ENCODE measurements around the gene HSPB6.
"Not testable (repeated sequence)": the region's sequence is repeated elsewhere in the genome, so short reads cannot be mapped to it uniquely, and the experiment has no call there.

The HSPB6 gene
- 0 to 0.04 reads per million in 2 donors for total RNA-seq

DNA sequence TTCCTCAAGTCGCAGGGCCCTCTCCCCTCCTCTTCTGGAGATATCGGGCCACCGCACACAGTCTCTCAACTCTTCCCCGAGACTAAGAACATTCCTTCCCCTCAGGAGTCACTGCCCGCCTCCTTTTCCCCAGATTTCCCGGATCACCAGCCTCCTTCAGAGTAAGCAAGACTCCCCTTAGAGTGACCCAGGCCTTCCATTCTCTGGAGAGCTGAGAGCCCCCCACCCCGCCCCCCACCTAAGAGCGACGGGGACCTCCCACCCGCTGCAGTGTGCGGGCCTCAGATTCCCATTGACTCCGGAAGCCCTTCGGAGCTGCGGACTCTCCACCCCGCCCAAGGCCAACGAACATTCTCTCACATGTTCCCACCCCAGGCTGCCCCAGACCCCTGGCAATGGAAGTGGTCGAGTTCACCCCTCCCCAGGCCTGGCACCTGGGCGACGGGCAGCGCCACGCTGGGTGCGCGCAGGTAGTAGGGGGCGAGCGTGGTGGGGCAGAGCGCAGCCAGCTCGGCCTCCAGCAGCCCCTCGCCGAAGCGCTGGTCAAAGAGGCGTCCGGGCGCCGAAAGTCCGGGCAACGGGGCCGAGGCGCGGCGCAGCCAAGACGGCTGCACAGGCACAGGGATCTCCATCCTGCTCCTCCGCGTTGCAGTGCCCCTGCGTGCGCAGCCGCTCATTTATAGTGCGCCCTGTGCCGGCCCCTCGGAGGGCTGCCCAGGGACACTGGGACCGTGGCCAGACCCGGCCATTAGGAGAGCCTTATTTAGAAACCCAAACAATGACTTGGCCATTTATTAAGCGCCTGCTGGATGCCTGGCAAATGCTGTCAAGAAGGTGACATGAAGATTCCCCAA lies at the start of gene HSPB6:
Gene HSPB6, minus strand, starts transcription at position 653 of the 854 bp plus-strand sequence. Its CDS starts 21 bp downstream, at position 632.
- no peak for DNase-seq

DNA sequence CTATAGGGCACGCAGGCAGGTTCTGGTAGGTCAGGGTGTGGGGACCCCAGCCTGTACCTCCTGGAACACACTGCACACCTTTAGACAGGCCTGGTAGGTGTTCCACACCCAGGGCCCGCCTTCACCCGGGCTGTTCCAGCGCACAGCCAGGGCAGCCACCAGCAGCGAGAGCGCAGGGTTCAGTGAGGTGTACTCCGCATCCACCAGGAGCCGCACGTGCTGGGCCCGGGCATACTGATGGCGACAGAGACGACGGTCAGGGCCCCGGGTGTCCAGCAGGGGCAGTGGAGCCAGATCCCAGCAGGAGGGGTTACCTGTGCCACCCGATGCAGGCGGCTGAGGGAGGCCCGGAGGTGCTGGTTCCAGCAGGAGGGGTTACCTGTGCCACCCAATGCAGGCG lies 49.8 kb upstream of the HSPB6 start:
- no peak for DNase-seq

DNA sequence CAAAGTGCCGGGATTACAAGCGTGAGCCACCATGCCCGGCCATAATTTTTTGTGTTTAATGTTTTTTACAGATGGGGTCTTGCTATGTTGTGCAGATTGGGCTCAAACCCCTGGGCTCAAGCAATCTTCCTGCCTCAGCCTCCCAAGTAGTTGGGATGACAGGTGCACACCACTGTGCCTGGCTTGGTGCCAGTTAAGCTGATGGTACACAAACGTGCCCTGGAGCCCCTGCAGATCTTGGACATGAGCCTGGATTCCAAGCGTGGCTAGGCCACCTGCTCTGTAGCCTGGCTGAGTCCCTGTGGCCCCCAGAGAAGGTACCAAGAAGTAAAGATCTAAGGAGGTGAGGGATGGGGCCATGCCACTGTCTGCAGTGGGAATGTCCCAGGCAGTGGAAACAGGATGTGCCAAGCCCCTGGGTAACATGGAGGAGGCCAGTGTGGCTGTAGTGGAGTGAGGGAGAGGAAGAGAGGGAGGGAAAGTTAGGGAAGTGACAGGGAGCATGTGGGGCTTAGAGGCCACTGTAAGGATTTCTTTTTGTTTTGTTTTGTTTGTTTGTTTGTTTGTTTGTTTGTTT lies 48.8 kb upstream of the HSPB6 start:
- DNase-seq, result no peak

- no peak for DNase-seq
Observed at GRCh38 chr19:35801828-35802227, 45.0 kb upstream of the HSPB6 start.

DNA sequence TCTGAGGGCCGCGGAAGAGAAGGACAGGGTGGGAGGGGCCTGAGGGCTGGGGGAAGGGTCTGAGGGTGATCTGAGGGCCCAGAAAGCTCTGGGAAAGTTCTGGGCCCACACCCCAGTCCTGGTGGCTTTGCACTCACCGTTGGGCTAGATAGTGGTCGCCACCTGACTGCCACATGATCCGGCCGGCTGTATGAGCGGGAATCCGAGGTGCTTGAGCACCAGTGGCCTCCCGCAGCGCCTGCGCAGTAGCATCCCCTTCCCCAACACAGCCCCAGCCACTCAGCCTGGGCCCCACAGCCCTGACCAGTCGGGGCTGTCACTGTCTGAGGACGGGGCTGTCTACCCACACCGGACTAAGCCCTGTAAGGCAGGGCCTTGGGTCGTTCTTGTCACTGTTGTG lies 40.8 kb upstream of the HSPB6 start:
- no peak for DNase-seq

GRCh38 chr19:35796645-35797542 lies 40.1 kb upstream of the HSPB6 start:
- DNase-seq, result no peak

GRCh38 chr19:35795564-35795963 lies 38.7 kb upstream of the HSPB6 start:
- not testable (repeated sequence) for DNase-seq

- DNase-seq, result no peak
Observed at GRCh38 chr19:35793381-35794165, 36.7 kb upstream of the HSPB6 start.

GRCh38 chr19:35792888-35793287 lies 36.1 kb upstream of the HSPB6 start:
- DNase-seq, result no peak

DNA sequence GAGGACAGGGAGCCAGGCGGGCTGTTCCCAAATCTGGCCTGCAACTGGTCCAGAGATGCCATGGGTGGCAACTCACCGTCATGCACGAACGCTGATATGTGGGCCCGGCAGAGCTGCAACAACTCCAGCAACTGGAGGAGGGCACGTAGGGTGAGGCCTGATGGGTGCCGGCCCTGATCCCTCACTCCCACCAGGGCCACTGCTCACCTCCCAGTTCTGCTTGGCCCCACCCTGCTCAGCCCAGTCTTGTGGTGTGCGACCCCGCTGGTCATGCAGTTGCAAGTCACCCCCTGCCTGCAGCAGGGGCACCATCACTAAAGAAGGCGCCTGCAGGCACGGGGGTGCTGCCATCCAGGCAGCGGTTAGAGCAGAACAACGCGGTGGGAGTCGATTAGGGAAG lies 35.5 kb upstream of the HSPB6 start:
- DNase-seq, result no peak

DNA sequence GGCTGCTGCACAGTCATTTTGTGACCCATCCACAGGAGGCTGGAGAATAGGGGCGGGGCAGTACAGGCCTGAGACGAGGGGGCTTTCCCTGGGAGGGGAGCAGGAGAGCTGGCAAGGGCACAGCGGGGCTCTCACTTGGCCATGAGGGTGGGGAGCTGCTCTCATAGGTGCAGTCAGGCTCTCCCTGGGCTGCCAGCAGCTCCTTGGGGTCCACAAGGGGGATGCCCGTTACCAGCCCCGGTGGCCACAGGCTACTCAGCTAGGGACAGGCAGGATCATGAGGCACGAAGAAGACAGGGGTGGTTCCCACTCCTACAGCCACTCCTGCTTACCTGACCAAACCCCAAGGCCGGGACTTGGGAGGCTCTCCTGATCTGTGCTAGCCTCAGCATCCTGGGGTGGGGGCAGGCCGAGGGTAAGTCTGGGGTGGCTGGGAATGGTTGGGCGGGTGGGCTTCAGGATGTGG lies 35.0 kb upstream of the HSPB6 start:
- no peak for DNase-seq

GRCh38 chr19:35790981-35791813 lies 34.4 kb upstream of the HSPB6 start:
- no peak for DNase-seq

DNA sequence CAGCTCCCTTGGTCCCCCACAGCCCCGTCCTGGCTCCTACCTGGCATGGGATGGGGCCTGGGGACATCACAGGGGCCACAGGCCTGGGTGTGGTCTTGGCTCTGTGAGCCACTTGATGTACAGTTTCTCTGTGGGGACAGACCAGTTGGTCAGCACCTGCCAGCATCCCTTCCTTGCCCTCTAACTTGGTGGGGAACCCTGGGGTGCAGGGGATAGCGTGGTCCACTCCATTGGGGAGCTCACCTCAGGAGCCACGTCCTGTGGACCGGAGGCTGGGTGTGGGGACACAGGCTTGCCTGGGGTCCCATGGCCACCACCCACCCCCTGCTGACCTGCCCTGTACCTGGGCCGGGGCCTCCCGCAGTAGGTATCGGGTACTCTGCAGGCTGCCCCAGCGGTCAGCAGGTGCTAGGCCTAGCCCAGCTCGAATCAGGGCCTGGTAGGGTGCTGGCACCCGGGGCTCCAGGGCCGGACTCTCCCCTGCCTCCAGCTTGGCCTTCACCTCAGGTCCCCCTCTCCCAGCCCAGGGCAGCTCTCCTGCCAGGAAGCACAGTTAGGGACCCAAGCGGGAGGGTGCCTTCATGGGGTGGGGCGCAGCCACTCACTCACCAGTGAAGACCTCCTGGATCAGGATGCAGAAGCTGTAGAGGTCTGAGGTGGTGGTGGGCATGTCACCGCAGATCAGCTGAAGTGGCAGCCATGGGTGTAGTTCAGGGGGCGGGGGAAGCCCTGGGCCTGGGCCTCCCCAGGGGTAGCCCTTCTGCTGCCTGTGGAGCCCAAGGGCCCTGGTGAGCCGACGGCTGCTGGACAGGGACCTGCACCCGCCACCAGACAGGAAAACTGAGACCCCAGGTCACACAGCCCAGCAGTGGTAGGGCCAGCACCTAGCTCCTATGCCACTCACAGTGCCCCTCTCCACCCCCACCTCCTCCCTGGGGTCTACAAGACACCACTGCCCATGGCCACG lies 33.4 kb upstream of the HSPB6 start:
- no peak for DNase-seq

DNA sequence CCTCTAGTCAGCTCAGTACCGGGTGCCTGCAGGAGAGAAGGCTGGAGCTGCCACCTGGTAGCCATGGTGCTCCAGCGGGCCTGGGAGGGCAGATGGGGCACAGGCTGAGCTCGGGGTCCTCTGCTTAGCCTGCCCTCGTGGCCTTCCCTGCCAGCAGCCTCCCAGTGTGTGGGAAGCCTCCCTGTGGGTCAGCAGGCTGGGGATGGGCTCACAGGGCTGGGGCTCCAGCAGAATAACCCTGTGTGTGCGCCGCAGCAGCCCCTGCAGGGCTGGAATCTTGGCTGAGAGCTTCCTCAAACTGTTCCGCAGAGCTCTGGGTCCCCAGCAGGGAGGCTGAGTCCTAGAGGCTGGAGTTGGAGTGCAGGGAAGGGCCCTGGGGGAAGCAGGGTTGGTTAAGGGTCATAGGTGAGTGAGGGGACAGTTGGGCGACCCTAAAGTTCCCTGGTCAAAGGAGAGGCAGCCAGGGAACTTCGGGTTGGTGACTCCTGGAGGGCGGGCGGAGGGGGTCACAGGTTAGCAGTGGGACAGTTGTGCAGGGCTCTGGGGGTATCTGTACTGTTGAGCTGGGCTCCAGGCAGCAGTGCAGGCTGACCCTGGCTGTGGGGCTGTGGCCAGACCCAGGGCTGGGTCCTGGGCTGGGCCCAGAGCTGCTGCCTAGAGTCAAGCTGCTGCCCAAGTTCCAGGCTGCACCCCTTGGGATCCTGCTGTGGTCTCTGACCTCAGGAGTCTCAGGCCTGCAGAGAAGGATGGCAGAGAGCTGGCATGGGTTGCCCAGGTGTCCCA lies 32.6 kb upstream of the HSPB6 start:
- DNase-seq, result no peak

GRCh38 chr19:35788205-35788960 lies 31.6 kb upstream of the HSPB6 start:
- no peak for DNase-seq

DNA sequence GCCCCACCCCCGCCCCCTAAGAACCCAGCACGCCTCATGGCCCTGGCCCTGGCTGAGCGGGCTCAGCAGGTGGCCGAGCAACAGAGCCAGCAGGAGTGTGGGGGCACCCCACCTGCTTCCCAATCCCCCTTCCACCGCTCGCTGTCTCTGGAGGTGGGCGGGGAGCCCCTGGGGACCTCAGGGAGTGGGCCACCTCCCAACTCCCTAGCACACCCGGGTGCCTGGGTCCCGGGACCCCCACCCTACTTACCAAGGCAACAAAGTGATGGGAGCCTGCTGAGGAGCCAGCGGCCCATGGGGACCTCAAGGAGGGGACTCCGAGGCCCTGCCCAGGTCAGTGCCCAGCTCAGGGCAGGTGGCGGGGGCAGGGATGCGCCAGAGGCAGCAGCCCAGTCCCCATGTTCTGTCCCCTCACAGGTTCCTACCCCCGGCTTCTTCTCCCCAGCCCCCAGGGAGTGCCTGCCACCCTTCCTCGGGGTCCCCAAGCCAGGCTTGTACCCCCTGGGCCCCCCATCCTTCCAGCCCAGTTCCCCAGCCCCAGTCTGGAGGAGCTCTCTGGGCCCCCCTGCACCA lies 30.5 kb upstream of the HSPB6 start:
- no peak for DNase-seq

DNA sequence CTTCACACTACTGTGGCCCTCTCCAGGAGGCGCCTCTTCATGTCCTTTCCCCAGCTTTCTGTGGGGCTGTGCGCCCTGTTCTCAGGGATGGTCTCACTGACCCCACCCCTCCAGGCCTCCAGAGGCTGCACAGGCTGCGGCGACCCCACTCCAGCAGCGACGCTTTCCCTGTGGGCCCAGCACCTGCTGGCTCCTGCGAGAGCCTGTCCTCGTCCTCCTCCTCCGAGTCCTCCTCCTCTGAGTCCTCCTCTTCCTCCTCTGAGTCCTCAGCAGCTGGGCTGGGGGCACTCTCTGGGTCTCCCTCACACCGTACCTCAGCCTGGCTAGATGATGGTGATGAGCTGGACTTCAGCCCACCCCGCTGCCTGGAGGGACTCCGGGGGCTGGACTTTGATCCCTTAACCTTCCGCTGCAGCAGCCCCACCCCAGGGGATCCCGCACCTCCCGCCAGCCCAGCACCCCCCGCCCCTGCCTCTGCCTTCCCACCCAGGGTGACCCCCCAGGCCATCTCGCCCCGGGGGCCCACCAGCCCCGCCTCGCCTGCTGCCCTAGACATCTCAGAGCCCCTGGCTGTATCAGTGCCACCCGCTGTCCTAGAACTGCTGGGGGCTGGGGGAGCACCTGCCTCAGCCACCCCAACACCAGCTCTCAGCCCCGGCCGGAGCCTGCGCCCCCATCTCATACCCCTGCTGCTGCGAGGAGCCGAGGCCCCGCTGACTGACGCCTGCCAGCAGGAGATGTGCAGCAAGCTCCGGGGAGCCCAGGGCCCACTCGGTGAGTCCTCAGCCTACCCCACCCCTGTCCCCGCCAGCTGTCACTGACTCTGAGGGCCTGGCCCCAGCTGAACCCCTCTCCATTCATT lies 29.7 kb upstream of the HSPB6 start:
- no peak for DNase-seq

Data from activated gamma-delta T cell (primary cell).